Stomach (tissue), 9 donors: ENCODE measurements around the gene SERPINB7. TPM values are rescaled to one million over a fixed set of nuclear protein-coding genes. Genes with fewer than 3 reads are reported as not detected.
A peak's percentile ranks its signal among the peaks of the same experiment; 100 is the strongest.

Experiments
- DNase-seq, 2 donors: peaks; one replicate each; pipeline versions ENCODE4 v3.0.0 to v3.0.0-alpha.2; 2013 to 2019
- H3K27ac ChIP-seq, 5 donors: fragments of 200-600 bp in 4 of 5; sonication (generic) in 4 of 5; one replicate each; pipeline ENCODE4 v1.5.1; 2013 to 2019; ENCODE audit warnings: mild to moderate bottlenecking in 1 of 5, moderate library complexity in 1 of 5
- H3K27me3 ChIP-seq, 3 donors: fragments of 200-600 bp; sonication (generic); one replicate each; pipeline ENCODE4 v1.5.1; 2017 to 2019; ENCODE audit warnings: mixed run types in 1 of 3
- H3K36me3 ChIP-seq, 4 donors: fragments of 200-600 bp; sonication (generic); 1 replicate in 3 of 4; 2 replicates in 1 of 4; pipeline ENCODE4 v1.5.1; 2016 to 2019
- H3K4me1 ChIP-seq, 4 donors: fragments of 200-600 bp; sonication (generic); one replicate each; pipeline ENCODE4 v1.5.1; 2016 to 2019
- H3K4me3 ChIP-seq, 4 donors: fragments of 200-600 bp; sonication (generic) in 3 of 4; one replicate each; pipeline ENCODE4 v1.5.1; 2016 to 2019; ENCODE audit warnings: mild to moderate bottlenecking in 1 of 4
- H3K9me3 ChIP-seq, 4 donors: fragments of 200-600 bp; sonication (generic); one replicate each; pipeline ENCODE4 v1.5.1; 2016 to 2019
- EP300 ChIP-seq: sonication (generic); formaldehyde crosslinking; IDR thresholded peaks from one replicate; pipeline ENCODE4 v1.6.1; 2017; ENCODE audit warnings: antibody characterized with exemption
- POLR2A ChIP-seq, 4 donors: fragments of 450-650 bp; IDR thresholded peaks; one replicate each; pipeline ENCODE4 v1.6.1; 2016; ENCODE audit warnings: antibody characterized with exemption in 4 of 4, control low read depth in 2 of 4, mild to moderate bottlenecking in 1 of 4, moderate library complexity in 1 of 4
- POLR2AphosphoS5 ChIP-seq, 3 donors: sonication (generic); formaldehyde crosslinking; IDR thresholded peaks; one replicate each; pipeline ENCODE4 v1.6.1; 2016; ENCODE audit warnings: antibody characterized with exemption in 3 of 3
- WGBS, 5 donors: extraction: QIAGEN DNeasy Blood & Tissue Kit in 3 of 5; methylation state at CpG; one replicate each; pipeline versions ENCODE4 v1.1.5 to v1.1.7; 2013 to 2018; 5-methylcytosine and 5-hydroxymethylcytosine counted together
- intact Hi-C: fragments of 100-400 bp; cut with DNase I; formaldehyde crosslinking; loops from one replicate; pipeline ENCODE4 v1.15.1; 2023; ENCODE audit warnings: low total_unique reads
- polyA plus RNA-seq, 3 donors: library from polyadenylated mRNA; stranded (reverse); fragments of 200-250 nt; gene quantifications; one replicate each; pipeline ENCODE4 v1.2.3, GENCODE V29; 2013
- total RNA-seq, 5 donors: library from RNA; depleted of rRNA; stranded (reverse); fragments of >200 nt; gene quantifications; one replicate each; pipeline versions ENCODE4 v1.1.0 to v1.2.3, GENCODE V29; 2014 to 2016
- TF ChIP-seq, protein P1 (sequence below), 7 experiments: fragments of 450-650 bp in 4 of 7; fragments of 200-600 bp in 3 of 7; sonication (generic) in 3 of 7; IDR thresholded peaks; one replicate each; pipeline ENCODE4 v1.5.1; 2016 to 2019; ENCODE audit warnings: antibody characterized with exemption in 7 of 7, control low read depth in 2 of 7, mild to moderate bottlenecking in 1 of 7
- donor health status: healthy with polysubstance abuse.
- donor health status: Bipolar disorder and iron deficiency.
- donor health status: healthy.

Gene SERPINB7
- total and polyA plus RNA-seq, 8 donors, result 0.23 to 5.2 TPM; not detected in 6

DNA sequence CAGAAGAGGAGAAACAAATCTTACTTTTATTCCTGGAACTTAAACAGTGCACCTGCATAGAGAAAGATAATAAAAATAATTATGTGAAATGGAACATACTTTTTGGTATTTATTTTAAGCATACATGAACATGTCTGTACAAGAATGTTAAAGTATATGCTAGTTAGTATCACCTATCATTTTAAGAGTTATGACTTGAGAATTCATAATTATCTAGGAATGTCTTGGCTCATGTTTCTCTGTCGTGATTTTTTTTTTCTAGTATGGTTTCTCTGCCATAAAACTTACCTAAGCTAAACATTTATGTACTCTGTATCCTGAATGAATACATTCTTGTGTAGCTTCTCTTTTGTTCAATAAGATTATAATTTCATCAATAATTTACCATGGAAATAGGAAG lies 4.2 kb downstream of the SERPINB7 start:
- no peaks in the 10 kb centered on the region for H3K36me3 ChIP-seq
- WGBS, 5 donors, result 40 to 50% (median 45%) methylated on average over 1 of the region's 1 CpG
- DNase-seq, result no peak
- TF ChIP-seq POLR2A (IDR thresholded peaks at IDR 0.05) (no peak), POLR2AphosphoS5 (IDR thresholded peaks at IDR 0.05) (no peak), EP300 (no peak)
- intact Hi-C loops, result no loop called here
- no peaks in the 10 kb centered on the region for H3K4me1 ChIP-seq
- H3K27ac ChIP-seq, result no peak overlapping the region
- no peaks in the 10 kb centered on the region for H3K27me3 ChIP-seq
- no peak overlapping the region for H3K4me3 ChIP-seq
- no peaks in the 10 kb centered on the region for H3K9me3 ChIP-seq

DNA sequence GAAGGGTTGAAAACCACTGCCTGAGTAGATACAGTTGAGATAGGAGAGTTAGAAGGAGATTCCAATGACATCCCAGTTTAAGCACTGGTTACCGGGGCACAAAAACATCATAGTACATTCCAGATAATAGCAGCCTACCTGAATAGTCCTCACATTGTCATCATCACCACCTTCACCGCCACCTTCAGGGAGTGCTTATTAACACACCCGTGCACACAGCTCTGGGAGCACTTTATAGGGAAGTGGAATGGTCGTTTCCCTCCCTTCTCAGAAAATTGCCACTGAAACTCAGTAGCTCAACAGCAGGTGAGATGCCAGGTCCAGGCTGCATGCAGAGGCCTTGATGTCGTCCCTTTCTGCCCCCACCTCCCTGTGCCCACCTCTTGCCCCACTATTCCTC lies 8.2 kb downstream of the SERPINB7 start:
- Histone ChIP-seq H3K36me3 (no peaks in the 10 kb centered on the region), H3K4me1 (no peaks in the 10 kb centered on the region), H3K27me3 (no peaks in the 10 kb centered on the region), H3K9me3 (no peaks in the 10 kb centered on the region), H3K4me3 (no peak overlapping the region), H3K27ac (no peak overlapping the region)
- TF ChIP-seq POLR2AphosphoS5 (IDR thresholded peaks at IDR 0.05) (no peak), EP300 (no peak), POLR2A (IDR thresholded peaks at IDR 0.05) (no peak)
- TF ChIP-seq, protein P1, sequence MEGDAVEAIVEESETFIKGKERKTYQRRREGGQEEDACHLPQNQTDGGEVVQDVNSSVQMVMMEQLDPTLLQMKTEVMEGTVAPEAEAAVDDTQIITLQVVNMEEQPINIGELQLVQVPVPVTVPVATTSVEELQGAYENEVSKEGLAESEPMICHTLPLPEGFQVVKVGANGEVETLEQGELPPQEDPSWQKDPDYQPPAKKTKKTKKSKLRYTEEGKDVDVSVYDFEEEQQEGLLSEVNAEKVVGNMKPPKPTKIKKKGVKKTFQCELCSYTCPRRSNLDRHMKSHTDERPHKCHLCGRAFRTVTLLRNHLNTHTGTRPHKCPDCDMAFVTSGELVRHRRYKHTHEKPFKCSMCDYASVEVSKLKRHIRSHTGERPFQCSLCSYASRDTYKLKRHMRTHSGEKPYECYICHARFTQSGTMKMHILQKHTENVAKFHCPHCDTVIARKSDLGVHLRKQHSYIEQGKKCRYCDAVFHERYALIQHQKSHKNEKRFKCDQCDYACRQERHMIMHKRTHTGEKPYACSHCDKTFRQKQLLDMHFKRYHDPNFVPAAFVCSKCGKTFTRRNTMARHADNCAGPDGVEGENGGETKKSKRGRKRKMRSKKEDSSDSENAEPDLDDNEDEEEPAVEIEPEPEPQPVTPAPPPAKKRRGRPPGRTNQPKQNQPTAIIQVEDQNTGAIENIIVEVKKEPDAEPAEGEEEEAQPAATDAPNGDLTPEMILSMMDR (IDR thresholded peaks at IDR 0.05), result no peak
- DNase-seq, result no peak
- WGBS, 5 donors, result 56 to 63% (median 61%) methylated on average over 5 of the region's 5 CpGs
- intact Hi-C loops, result no loop called here

DNA sequence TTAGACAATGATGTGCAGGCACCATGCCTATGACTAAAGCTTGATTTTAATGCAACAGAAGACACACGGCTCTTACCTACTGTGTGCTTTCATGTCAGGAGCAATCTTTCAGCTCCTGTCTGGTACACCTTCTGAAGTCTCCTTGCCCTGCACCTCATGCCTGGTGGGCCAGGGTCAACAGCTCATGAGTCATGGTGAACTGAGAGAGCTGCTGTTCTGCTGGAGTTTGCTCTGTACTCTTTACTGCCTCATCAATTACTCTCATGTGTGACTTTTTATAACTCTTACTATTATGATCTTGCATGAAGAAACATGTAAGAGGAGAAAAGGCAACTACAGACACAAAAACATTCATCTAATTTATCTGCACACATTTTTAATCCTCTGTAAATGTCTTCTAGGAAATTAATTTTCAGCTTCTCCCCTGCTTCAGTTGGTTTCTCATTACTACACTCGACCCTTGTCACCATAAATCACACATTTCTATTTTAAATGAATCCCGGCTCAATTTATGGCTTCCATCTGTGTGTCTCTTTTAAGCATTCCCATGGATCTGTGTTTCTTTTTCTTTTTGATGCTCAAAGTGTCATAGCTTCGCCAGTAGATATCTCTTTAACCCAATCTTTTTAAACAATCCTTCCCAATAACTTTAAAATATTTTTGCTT lies 9.7 kb downstream of the SERPINB7 start:
- H3K9me3 ChIP-seq, result no peaks in the 10 kb centered on the region
- WGBS, 5 donors, result 42 to 70% (median 58%) methylated on average over 4 of the region's 4 CpGs
- H3K36me3 ChIP-seq, result no peaks in the 10 kb centered on the region
- intact Hi-C loops, result no loop called here
- no peak overlapping the region for H3K4me3 ChIP-seq
- H3K27me3 ChIP-seq, result no peaks in the 10 kb centered on the region
- H3K27ac ChIP-seq, result no peak overlapping the region
- no peak for TF ChIP-seq POLR2A (IDR thresholded peaks at IDR 0.05)
- TF ChIP-seq, protein P1 (IDR thresholded peaks at IDR 0.05), result no peak
- TF ChIP-seq POLR2AphosphoS5 (IDR thresholded peaks at IDR 0.05), result no peak
- no peak for TF ChIP-seq EP300
- H3K4me1 ChIP-seq, result no peaks in the 10 kb centered on the region
- no peak for DNase-seq

DNA sequence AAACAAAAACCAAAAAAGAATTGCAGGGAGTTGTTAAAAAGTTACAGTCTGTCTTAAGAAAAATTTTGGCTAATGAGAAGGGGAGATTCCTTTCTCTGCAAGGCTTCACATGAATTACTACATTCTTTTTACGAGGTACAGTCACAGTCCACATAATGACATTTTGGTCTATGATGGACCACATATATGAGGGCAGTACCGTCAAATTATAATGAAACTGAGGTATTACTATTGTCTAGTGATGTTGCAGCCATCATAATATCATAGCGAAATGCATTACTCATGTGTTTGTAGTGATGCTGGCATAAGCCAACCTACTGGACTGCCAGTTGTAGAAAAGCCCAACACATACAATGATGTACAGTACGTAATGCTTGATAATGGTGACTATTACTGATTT lies 12.5 kb downstream of the SERPINB7 start:
- intact Hi-C loops, result no loop called here
- H3K9me3 ChIP-seq, result no peaks in the 10 kb centered on the region
- WGBS, 5 donors, result 75 to 94% (median 88%) methylated on average over 4 of the region's 4 CpGs
- H3K27ac ChIP-seq, result no peak overlapping the region
- H3K36me3 ChIP-seq, result no peaks in the 10 kb centered on the region
- DNase-seq, result no peak
- H3K4me3 ChIP-seq, result no peak overlapping the region
- TF ChIP-seq POLR2A (IDR thresholded peaks at IDR 0.05) (no peak), POLR2AphosphoS5 (IDR thresholded peaks at IDR 0.05) (no peak), EP300 (no peak)
- TF ChIP-seq, protein P1 (IDR thresholded peaks at IDR 0.05), result no peak
- H3K4me1 ChIP-seq, result no peaks in the 10 kb centered on the region
- no peaks in the 10 kb centered on the region for H3K27me3 ChIP-seq

DNA sequence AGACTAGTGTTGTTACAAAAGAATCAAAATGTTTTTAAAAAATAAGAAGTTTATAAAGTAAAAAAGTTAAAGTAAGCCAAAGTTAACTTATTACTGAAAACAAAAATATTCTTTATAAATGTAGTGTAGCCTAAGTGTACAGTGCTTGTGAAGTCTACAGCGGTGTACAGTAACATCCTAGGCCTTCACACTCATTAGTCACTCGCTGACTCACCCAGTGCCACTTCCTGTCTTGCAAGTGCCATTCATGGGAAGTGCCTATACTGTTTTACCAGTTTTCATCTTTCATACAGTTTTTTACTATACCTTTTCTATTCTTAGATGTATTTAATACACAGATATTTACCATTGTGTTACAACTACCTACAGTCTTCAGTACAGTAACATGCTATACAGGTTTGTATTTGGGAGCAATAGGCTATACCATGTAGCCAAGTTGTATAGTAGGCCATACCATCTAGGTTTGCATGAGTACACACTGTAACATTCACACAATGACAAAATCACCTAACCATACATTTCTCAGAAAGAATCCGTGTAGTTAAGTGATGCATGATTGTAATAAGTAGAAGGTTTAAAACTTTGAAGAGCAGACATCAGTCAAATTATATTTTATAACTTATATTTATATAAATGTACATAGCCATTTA lies 13.4 kb downstream of the SERPINB7 start:
- Histone ChIP-seq H3K36me3 (no peaks in the 10 kb centered on the region), H3K4me3 (no peak overlapping the region), H3K9me3 (no peaks in the 10 kb centered on the region), H3K27ac (no peak overlapping the region), H3K4me1 (no peaks in the 10 kb centered on the region), H3K27me3 (no peaks in the 10 kb centered on the region)
- 76 to 82% (median 80%) methylated on average over 3 of the region's 3 CpGs for WGBS, 5 donors
- TF ChIP-seq POLR2A (IDR thresholded peaks at IDR 0.05) (no peak), EP300 (no peak), POLR2AphosphoS5 (IDR thresholded peaks at IDR 0.05) (no peak)
- TF ChIP-seq, protein P1 (IDR thresholded peaks at IDR 0.05), result no peak
- intact Hi-C loops, result no loop called here
- peak; percentile 4 to 27 for DNase-seq
